NCI-H146 treated with DMSO at 0.1 percent for 48 hours (cell line): ENCODE results near the gene CASQ1.

Source experiments
- DNase-seq: peaks from one replicate; lab custom pipeline; 2025; ENCODE audit not compliant: unreplicated experiment; lab: John Stamatoyannopoulos, UW

CASQ1 gene

GRCh38 chr1:160224606-160225005, 34.2 kb downstream of the CASQ1 start:
- no peak for DNase-seq

GRCh38 chr1:160225345-160225744, 35.0 kb downstream of the CASQ1 start:
- DNase-seq: no peak

- DNase-seq: no peak
Measured at GRCh38 chr1:160226623-160227022, 36.2 kb downstream of the CASQ1 start.

GRCh38 chr1:160227034-160227433, 36.7 kb downstream of the CASQ1 start:
- DNase-seq: no peak

GRCh38 chr1:160227561-160227960, 37.2 kb downstream of the CASQ1 start:
- DNase-seq: no peak

- DNase-seq: no peak
Measured at GRCh38 chr1:160228431-160228830, 38.1 kb downstream of the CASQ1 start.

GRCh38 chr1:160232911-160233310, 42.5 kb downstream of the CASQ1 start:
- DNase-seq: no peak

GRCh38 chr1:160236806-160237205, 46.4 kb downstream of the CASQ1 start:
- no peak for DNase-seq

- DNase-seq: no peak
Measured at GRCh38 chr1:160237558-160237957, 47.2 kb downstream of the CASQ1 start.

- DNase-seq: no peak
Measured at GRCh38 chr1:160238408-160238807, 48.0 kb downstream of the CASQ1 start.

- DNase-seq: no peak
Measured at GRCh38 chr1:160239582-160240299, 49.4 kb downstream of the CASQ1 start.

- no peak for DNase-seq
Measured at GRCh38 chr1:160243767-160244166, 53.4 kb downstream of the CASQ1 start.

- no peak for DNase-seq
Measured at GRCh38 chr1:160244209-160244608, 53.8 kb downstream of the CASQ1 start.

- DNase-seq: no peak
Measured at GRCh38 chr1:160245434-160245833, 55.1 kb downstream of the CASQ1 start.

- DNase-seq: no peak
Measured at GRCh38 chr1:160247053-160247452, 56.7 kb downstream of the CASQ1 start.

GRCh38 chr1:160251011-160251410, 60.6 kb downstream of the CASQ1 start:
- no peak for DNase-seq
